Measurements from ENCODE around the gene GRHPR.

DNA sequence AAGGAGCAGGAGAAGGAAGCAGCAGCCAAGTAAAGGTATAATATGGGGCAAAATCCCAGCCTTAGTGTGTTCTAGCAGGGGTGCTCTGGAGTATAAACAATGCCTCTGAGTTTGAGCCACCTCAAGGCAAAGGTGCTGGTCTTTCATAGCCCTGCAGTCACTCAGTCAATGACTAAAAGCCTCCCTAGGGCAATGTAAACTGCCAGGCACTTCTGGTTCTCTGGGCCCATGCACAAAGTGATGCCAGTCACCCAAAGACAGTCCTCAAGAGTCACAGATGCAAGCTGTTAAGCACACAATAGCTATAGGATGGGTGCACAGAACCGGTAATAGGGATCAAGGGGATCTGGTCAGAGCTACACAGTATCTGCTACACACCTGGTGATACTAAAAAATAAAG lies 30.1 kb downstream of the GRHPR start:
- TF ChIP-seq, protein P1, sequence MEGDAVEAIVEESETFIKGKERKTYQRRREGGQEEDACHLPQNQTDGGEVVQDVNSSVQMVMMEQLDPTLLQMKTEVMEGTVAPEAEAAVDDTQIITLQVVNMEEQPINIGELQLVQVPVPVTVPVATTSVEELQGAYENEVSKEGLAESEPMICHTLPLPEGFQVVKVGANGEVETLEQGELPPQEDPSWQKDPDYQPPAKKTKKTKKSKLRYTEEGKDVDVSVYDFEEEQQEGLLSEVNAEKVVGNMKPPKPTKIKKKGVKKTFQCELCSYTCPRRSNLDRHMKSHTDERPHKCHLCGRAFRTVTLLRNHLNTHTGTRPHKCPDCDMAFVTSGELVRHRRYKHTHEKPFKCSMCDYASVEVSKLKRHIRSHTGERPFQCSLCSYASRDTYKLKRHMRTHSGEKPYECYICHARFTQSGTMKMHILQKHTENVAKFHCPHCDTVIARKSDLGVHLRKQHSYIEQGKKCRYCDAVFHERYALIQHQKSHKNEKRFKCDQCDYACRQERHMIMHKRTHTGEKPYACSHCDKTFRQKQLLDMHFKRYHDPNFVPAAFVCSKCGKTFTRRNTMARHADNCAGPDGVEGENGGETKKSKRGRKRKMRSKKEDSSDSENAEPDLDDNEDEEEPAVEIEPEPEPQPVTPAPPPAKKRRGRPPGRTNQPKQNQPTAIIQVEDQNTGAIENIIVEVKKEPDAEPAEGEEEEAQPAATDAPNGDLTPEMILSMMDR (IDR thresholded peaks at IDR 0.05; ENCODE audit: low read depth, low read length, missing input control), result no peak
- TF ChIP-seq RAD21 (IDR thresholded peaks at IDR 0.05) (no peak), JUND (IDR thresholded peaks at IDR 0.05) (no peak), HNF4A (conservative IDR thresholded peaks at IDR 0.05) (no peak), GABPA (IDR thresholded peaks at IDR 0.05 in 1 of 2, conservative IDR thresholded peaks at IDR 0.05 in 1 of 2) (no peak), SP1 (IDR thresholded peaks at IDR 0.05) (no peak), EGR1 (IDR thresholded peaks at IDR 0.05; ENCODE audit: low read depth in 2 of 2) (no peak), YY1 (IDR thresholded peaks at IDR 0.05) (no peak)
- TF ChIP-seq, protein P2, sequence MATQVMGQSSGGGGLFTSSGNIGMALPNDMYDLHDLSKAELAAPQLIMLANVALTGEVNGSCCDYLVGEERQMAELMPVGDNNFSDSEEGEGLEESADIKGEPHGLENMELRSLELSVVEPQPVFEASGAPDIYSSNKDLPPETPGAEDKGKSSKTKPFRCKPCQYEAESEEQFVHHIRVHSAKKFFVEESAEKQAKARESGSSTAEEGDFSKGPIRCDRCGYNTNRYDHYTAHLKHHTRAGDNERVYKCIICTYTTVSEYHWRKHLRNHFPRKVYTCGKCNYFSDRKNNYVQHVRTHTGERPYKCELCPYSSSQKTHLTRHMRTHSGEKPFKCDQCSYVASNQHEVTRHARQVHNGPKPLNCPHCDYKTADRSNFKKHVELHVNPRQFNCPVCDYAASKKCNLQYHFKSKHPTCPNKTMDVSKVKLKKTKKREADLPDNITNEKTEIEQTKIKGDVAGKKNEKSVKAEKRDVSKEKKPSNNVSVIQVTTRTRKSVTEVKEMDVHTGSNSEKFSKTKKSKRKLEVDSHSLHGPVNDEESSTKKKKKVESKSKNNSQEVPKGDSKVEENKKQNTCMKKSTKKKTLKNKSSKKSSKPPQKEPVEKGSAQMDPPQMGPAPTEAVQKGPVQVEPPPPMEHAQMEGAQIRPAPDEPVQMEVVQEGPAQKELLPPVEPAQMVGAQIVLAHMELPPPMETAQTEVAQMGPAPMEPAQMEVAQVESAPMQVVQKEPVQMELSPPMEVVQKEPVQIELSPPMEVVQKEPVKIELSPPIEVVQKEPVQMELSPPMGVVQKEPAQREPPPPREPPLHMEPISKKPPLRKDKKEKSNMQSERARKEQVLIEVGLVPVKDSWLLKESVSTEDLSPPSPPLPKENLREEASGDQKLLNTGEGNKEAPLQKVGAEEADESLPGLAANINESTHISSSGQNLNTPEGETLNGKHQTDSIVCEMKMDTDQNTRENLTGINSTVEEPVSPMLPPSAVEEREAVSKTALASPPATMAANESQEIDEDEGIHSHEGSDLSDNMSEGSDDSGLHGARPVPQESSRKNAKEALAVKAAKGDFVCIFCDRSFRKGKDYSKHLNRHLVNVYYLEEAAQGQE (IDR thresholded peaks at IDR 0.05), result no peak
- TF ChIP-seq, protein P3, sequence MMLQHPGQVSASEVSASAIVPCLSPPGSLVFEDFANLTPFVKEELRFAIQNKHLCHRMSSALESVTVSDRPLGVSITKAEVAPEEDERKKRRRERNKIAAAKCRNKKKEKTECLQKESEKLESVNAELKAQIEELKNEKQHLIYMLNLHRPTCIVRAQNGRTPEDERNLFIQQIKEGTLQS (IDR thresholded peaks at IDR 0.05), result no peak
- TF ChIP-seq, protein P4, sequence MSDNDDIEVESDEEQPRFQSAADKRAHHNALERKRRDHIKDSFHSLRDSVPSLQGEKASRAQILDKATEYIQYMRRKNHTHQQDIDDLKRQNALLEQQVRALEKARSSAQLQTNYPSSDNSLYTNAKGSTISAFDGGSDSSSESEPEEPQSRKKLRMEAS (IDR thresholded peaks at IDR 0.05), result no peak

Measured in liver (tissue), 3 donors.